Osteocyte (in vitro differentiated cells): ENCODE results near the gene SVOP. TPM values are rescaled to one million over a fixed set of nuclear protein-coding genes. Genes with fewer than 3 reads are reported as not detected.

ENCODE experiments used
- DNase-seq: peaks from one replicate; pipeline ENCODE4 v3.0.0; 2021; ENCODE audit warnings: mixed read lengths; ENCODE audit not compliant: unreplicated experiment; ENCODE audit errors: extremely low spot score
- H3K27ac Mint-ChIP-seq: one replicate; pipeline ENCODE4 v1.8.0; 2021; ENCODE audit warnings: mild to moderate bottlenecking, mixed read lengths; ENCODE audit not compliant: unreplicated experiment
- H3K27me3 Mint-ChIP-seq: one replicate; pipeline ENCODE4 v1.8.0; 2021; ENCODE audit warnings: mixed read lengths; ENCODE audit not compliant: unreplicated experiment
- H3K36me3 Mint-ChIP-seq: one replicate; pipeline ENCODE4 v1.8.0; 2021; ENCODE audit warnings: mixed read lengths; ENCODE audit not compliant: unreplicated experiment
- H3K4me1 Mint-ChIP-seq: one replicate; pipeline ENCODE4 v1.8.0; 2021; ENCODE audit warnings: mixed read lengths; ENCODE audit not compliant: unreplicated experiment
- H3K4me3 Mint-ChIP-seq: one replicate; pipeline ENCODE4 v1.8.0; 2021; ENCODE audit warnings: mild to moderate bottlenecking, moderate library complexity, mixed read lengths; ENCODE audit not compliant: unreplicated experiment
- H3K9me3 Mint-ChIP-seq: one replicate; pipeline ENCODE4 v1.8.0; 2021; ENCODE audit warnings: mixed read lengths; ENCODE audit not compliant: unreplicated experiment
- total RNA-seq: library from RNA; stranded (reverse); gene quantifications from 2 replicates; pipeline ENCODE4 v1.2.1, GENCODE V29; 2021
- TF ChIP-seq, protein P1 (sequence below): fragments of 200-600 bp; sonication (generic); IDR thresholded peaks from 2 replicates; pipeline ENCODE4 v1.5.0; 2021; ENCODE audit warnings: antibody characterized with exemption, mild to moderate bottlenecking, moderate library complexity

SVOP gene
- total RNA-seq, 1 donor from 2014 or later: not detected

GRCh38 chr12:108912361-108912760, 108.5 kb downstream of the SVOP start:
- Mint-ChIP-seq H3K27ac (no peak overlapping the region), H3K36me3 (no peaks in the 10 kb centered on the region), H3K27me3 (peaks cover 3% of the 10 kb centered on the region), H3K4me3 (no peak overlapping the region), H3K9me3 (no peaks in the 10 kb centered on the region), H3K4me1 (peaks cover 6% of the 10 kb centered on the region)
- no peak for DNase-seq
- TF ChIP-seq, protein P1, sequence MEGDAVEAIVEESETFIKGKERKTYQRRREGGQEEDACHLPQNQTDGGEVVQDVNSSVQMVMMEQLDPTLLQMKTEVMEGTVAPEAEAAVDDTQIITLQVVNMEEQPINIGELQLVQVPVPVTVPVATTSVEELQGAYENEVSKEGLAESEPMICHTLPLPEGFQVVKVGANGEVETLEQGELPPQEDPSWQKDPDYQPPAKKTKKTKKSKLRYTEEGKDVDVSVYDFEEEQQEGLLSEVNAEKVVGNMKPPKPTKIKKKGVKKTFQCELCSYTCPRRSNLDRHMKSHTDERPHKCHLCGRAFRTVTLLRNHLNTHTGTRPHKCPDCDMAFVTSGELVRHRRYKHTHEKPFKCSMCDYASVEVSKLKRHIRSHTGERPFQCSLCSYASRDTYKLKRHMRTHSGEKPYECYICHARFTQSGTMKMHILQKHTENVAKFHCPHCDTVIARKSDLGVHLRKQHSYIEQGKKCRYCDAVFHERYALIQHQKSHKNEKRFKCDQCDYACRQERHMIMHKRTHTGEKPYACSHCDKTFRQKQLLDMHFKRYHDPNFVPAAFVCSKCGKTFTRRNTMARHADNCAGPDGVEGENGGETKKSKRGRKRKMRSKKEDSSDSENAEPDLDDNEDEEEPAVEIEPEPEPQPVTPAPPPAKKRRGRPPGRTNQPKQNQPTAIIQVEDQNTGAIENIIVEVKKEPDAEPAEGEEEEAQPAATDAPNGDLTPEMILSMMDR: no peak

- no peak overlapping the region for H3K27ac Mint-ChIP-seq
- H3K4me1 Mint-ChIP-seq: peaks cover 6% of the 10 kb centered on the region
- H3K4me3 Mint-ChIP-seq: no peak overlapping the region
- H3K9me3 Mint-ChIP-seq: no peaks in the 10 kb centered on the region
- no peaks in the 10 kb centered on the region for H3K36me3 Mint-ChIP-seq
- no peak for DNase-seq
- peaks cover 3% of the 10 kb centered on the region for H3K27me3 Mint-ChIP-seq
- TF ChIP-seq, protein P1: no peak
These were observed 109.0 kb downstream of the SVOP start for GRCh38 chr12:108911915-108912314.

GRCh38 chr12:108910336-108910735, 110.5 kb downstream of the SVOP start:
- no peak for DNase-seq
- H3K4me3 Mint-ChIP-seq: no peak overlapping the region
- TF ChIP-seq, protein P1: no peak

DNA sequence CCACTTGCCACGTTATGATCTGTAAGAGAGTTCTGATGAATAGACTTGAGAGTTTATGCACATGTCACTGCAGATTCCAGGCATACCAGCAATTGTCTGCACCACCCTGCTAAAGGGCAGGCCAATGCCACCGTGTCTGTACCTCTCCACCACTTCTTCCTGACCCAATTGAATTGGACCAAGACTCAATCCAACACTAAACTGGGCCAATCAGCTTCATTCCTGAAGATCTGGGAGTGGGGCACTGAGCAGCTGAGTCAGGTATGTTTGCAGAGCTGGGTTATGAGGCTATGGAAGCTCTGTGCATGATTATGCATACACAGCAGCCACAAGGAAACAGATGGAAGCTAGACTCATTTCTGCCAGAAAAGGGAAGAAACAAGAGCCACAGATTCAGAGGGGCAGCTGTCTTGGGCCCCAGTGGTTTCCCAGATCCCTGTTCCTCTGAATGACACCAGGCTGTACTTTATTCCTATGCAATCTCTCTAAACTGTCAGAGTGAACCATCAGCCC, 113.0 kb downstream of the SVOP start:
- Mint-ChIP-seq H3K27me3 (peaks cover 5% of the 10 kb centered on the region), H3K36me3 (no peaks in the 10 kb centered on the region), H3K4me1 (peaks cover 6% of the 10 kb centered on the region), H3K27ac (no peak overlapping the region), H3K9me3 (no peaks in the 10 kb centered on the region), H3K4me3 (no peak overlapping the region)
- no peak for DNase-seq
- TF ChIP-seq, protein P1: no peak

More at GRCh38 chr12:108910336-108910735, 110.5 kb downstream of the SVOP start:
- Mint-ChIP-seq H3K27ac (no peak overlapping the region), H3K27me3 (peaks cover 5% of the 10 kb centered on the region), H3K36me3 (no peaks in the 10 kb centered on the region), H3K9me3 (no peaks in the 10 kb centered on the region), H3K4me1 (peaks cover 6% of the 10 kb centered on the region)

DNA sequence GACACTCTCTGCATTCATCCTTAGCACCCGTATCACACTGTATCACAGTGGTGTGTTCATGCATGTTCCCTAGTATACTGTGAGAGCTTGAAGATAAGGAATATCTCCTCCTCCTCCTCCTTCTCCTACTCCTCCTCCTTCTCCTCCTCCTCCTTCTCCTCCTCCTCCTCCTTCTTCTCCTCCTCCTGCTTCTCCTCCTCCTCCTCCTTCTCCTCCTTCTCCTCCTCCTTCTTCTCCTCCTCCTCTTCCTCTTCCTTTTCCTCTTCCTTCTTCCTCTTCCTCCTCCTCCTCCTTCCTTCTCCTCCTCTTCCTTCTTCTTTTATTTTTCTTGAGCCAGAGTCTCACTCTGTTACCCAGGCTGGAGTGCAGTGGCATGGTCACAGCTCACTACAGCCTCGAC, 113.9 kb downstream of the SVOP start:
- peaks cover 5% of the 10 kb centered on the region for H3K27me3 Mint-ChIP-seq
- H3K36me3 Mint-ChIP-seq: no peaks in the 10 kb centered on the region
- DNase-seq: no peak
- TF ChIP-seq, protein P1: no peak
- H3K27ac Mint-ChIP-seq: no peak overlapping the region
- peaks cover 6% of the 10 kb centered on the region for H3K4me1 Mint-ChIP-seq
- no peak overlapping the region for H3K4me3 Mint-ChIP-seq
- H3K9me3 Mint-ChIP-seq: no peaks in the 10 kb centered on the region
